GM18520 (cell line): Measurements from ENCODE around the gene DBP.

Experiments used
- ATAC-seq: cut with Tn5 transposase; IDR thresholded peaks from one replicate; pipeline ENCODE4 v1.9.1; 2021; ENCODE audit not compliant: unreplicated experiment

Gene DBP

DNA sequence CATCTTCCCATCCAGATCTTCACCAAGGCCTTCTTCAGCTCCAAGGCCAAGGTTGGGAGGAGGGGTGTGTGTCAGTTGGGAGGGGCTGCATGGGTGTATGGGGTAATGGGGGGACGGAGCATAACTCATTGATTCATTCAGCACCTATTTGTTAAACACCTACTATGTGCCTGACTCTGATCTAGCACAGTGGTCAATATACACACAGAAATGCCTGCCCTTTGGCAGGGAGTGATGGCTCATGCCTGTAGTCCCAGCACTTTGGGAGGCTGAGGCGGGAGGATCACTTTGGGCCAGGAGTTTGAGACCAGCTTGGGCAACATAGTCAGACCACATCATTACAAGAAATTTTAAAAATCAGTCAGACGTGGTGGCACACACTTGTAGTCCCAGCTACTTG, 49.8 kb downstream of the DBP start:
- no peak for ATAC-seq

DNA sequence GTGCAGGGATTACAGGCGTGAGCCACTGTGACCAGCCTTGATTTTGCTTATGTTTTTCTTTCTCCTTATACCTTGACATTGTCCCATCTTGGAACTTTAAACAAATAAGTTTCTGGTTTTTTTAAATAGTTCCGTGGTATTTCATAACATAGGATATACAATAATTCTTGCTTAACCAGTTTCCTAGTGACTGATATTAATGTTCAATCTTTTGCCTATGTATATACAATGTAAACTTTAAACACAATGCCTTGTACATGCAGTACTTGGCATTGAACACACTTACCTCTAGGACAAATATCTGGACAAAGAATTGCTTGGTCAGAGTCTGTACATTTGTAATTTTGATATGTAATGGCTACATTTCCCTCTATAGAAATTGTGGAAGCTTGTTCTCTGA, 55.0 kb downstream of the DBP start:
- ATAC-seq: no peak
